ENCODE data around the gene PIH1D1.

DNA sequence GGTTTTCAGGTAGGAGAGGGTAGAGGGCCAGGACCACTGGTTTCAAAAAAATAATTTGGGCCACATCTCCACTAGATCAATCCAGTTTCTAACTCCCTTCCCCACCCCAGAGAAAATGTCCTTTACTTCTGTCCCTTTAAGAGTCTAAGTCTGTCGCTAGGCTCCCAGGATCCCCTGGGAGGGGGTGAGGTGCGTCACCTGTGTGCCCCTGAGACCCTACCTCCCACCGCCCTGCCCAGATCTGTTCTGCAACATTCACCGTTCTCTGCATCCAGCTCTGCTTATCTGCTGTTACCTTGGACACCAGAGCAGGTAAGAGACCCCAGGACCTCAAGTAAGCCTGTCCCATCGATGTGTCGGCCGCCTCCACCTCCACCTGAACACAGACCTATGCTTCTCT, 26.4 kb downstream of the PIH1D1 start, which contains the start of gene GFY:
- TF ChIP-seq, protein P1, sequence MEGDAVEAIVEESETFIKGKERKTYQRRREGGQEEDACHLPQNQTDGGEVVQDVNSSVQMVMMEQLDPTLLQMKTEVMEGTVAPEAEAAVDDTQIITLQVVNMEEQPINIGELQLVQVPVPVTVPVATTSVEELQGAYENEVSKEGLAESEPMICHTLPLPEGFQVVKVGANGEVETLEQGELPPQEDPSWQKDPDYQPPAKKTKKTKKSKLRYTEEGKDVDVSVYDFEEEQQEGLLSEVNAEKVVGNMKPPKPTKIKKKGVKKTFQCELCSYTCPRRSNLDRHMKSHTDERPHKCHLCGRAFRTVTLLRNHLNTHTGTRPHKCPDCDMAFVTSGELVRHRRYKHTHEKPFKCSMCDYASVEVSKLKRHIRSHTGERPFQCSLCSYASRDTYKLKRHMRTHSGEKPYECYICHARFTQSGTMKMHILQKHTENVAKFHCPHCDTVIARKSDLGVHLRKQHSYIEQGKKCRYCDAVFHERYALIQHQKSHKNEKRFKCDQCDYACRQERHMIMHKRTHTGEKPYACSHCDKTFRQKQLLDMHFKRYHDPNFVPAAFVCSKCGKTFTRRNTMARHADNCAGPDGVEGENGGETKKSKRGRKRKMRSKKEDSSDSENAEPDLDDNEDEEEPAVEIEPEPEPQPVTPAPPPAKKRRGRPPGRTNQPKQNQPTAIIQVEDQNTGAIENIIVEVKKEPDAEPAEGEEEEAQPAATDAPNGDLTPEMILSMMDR (IDR thresholded peaks at IDR 0.05; ENCODE audit: low read depth, low read length): no peak
- TF ChIP-seq POLR2A (IDR thresholded peaks at IDR 0.05; ENCODE audit: extremely low read depth, insufficient read length): no peak
- no peak for TF ChIP-seq MYC (IDR thresholded peaks at IDR 0.05; ENCODE audit: low read depth, low read length)
